Measurements from ENCODE around the gene CCDC107.

DNA sequence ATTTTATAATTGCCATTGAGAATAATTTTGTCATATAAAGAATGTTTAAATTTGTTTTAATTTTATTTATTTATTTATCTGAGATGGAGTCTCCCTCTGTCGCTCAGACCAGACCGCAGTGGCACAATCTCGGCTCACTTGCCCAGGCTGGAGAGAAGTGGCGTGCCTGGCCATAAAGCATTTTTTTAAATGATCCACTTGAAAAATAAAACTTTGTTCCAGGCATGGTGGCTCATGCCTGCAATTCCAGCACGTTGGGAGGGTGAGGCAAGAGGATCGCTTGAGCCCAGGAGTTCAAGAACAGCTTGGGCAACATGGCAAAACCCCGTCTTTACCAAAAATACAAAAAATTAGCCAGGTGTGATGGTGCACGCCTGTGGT lies 5.3 kb upstream of the CCDC107 start:
- TF ChIP-seq, protein P1, sequence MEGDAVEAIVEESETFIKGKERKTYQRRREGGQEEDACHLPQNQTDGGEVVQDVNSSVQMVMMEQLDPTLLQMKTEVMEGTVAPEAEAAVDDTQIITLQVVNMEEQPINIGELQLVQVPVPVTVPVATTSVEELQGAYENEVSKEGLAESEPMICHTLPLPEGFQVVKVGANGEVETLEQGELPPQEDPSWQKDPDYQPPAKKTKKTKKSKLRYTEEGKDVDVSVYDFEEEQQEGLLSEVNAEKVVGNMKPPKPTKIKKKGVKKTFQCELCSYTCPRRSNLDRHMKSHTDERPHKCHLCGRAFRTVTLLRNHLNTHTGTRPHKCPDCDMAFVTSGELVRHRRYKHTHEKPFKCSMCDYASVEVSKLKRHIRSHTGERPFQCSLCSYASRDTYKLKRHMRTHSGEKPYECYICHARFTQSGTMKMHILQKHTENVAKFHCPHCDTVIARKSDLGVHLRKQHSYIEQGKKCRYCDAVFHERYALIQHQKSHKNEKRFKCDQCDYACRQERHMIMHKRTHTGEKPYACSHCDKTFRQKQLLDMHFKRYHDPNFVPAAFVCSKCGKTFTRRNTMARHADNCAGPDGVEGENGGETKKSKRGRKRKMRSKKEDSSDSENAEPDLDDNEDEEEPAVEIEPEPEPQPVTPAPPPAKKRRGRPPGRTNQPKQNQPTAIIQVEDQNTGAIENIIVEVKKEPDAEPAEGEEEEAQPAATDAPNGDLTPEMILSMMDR (IDR thresholded peaks at IDR 0.05; ENCODE audit: low read length) = no peak
- TF ChIP-seq EZH2 (IDR thresholded peaks at IDR 0.05; ENCODE audit: borderline replicate concordance, low read length) = no peak

All from OCI-LY1 (cell line).